Stimulated activated CD4-positive, alpha-beta T cell treated with anti-CD3 and anti-CD28 coated beads, Interleukin-2, amount 100 ng/mL, for 24 hours (primary cell): ENCODE results near the gene PLEKHA6.
A peak's percentile ranks its signal among the peaks of the same experiment; 100 is the strongest.
"Not testable (repeated sequence)": the region's sequence is repeated elsewhere in the genome, so short reads cannot be mapped to it uniquely, and the experiment has no call there.

Experiments
- DNase-seq, 2 donors: peaks; one replicate each; pipeline ENCODE4 v3.0.0-alpha.2; 2020

The PLEKHA6 gene

GRCh38 chr1:204334455-204334854 is 25.3 kb downstream of the PLEKHA6 start:
- no peak for DNase-seq

- no peak for DNase-seq
Measured at GRCh38 chr1:204333427-204333826, 26.3 kb downstream of the PLEKHA6 start.

- no peak for DNase-seq
Measured at GRCh38 chr1:204331847-204332487, 27.8 kb downstream of the PLEKHA6 start.

GRCh38 chr1:204331275-204331674 is 28.5 kb downstream of the PLEKHA6 start:
- DNase-seq = no peak

- not testable (repeated sequence) for DNase-seq
Measured at GRCh38 chr1:204327870-204328269, 31.9 kb downstream of the PLEKHA6 start.

GRCh38 chr1:204327359-204327758 is 32.4 kb downstream of the PLEKHA6 start:
- DNase-seq = no peak

- no peak for DNase-seq
Measured at GRCh38 chr1:204326771-204327300, 32.9 kb downstream of the PLEKHA6 start.

- DNase-seq = no peak
Measured at GRCh38 chr1:204325944-204326343, 33.8 kb downstream of the PLEKHA6 start.

GRCh38 chr1:204323887-204324286 is 35.8 kb downstream of the PLEKHA6 start:
- DNase-seq = peak; percentile 28 to 53

GRCh38 chr1:204322339-204322868 is 37.3 kb downstream of the PLEKHA6 start:
- DNase-seq = no peak

- DNase-seq = no peak
Measured at GRCh38 chr1:204321665-204322064, 38.1 kb downstream of the PLEKHA6 start.

- no peak for DNase-seq
Measured at GRCh38 chr1:204321051-204321450, 38.7 kb downstream of the PLEKHA6 start.

GRCh38 chr1:204320382-204320804 is 39.3 kb downstream of the PLEKHA6 start:
- DNase-seq = peak in 1 of 2 donors; percentile 6

GRCh38 chr1:204319462-204319861 is 40.3 kb downstream of the PLEKHA6 start:
- DNase-seq = no peak

GRCh38 chr1:204319027-204319426 is 40.7 kb downstream of the PLEKHA6 start:
- DNase-seq = no peak

GRCh38 chr1:204318324-204318723 is 41.4 kb downstream of the PLEKHA6 start:
- DNase-seq = no peak

GRCh38 chr1:204317170-204317569 is 42.6 kb downstream of the PLEKHA6 start:
- no peak for DNase-seq

GRCh38 chr1:204316164-204316563 is 43.6 kb downstream of the PLEKHA6 start:
- no peak for DNase-seq

GRCh38 chr1:204314893-204315658 is 44.7 kb downstream of the PLEKHA6 start:
- DNase-seq = no peak

GRCh38 chr1:204314171-204314892 is 45.4 kb downstream of the PLEKHA6 start:
- no peak for DNase-seq

- no peak for DNase-seq
Measured at GRCh38 chr1:204313675-204314074, 46.1 kb downstream of the PLEKHA6 start.

GRCh38 chr1:204310970-204311369 is 48.8 kb downstream of the PLEKHA6 start:
- DNase-seq = not testable (repeated sequence)

- no peak for DNase-seq
Measured at GRCh38 chr1:204308023-204308628, 51.6 kb downstream of the PLEKHA6 start.
